GM19397 (cell line): ENCODE measurements around the gene TMEM117.
A peak's percentile ranks its signal among the peaks of the same experiment; 100 is the strongest.
"Not testable (repeated sequence)": the region's sequence is repeated elsewhere in the genome, so short reads cannot be mapped to it uniquely, and the experiment has no call there.

Experiments
- ATAC-seq: cut with Tn5 transposase; IDR thresholded peaks from one replicate; pipeline ENCODE4 v1.9.1; 2021; ENCODE audit warnings: mild to moderate bottlenecking, moderate library complexity; ENCODE audit not compliant: unreplicated experiment

Gene TMEM117

DNA sequence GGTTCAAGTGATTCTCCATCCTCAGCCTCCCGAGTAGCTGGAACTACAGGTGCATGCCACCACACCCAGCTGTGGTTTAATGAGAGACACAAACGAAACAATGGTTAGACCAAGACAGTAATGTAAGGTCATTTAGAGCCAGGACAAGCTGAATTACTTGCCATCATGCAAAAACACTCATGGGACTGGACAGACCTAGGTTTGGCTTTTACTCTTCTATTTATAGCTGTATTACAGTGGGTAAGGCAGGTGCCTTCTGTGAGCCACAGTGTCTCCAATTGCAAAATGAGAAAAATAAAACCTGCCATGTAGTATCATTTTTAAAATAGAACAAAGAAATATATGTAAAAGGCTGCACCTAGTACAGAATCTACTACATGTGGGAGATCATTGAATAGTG is 527.1 kb downstream of the TMEM117 start:
- no peak for ATAC-seq

DNA sequence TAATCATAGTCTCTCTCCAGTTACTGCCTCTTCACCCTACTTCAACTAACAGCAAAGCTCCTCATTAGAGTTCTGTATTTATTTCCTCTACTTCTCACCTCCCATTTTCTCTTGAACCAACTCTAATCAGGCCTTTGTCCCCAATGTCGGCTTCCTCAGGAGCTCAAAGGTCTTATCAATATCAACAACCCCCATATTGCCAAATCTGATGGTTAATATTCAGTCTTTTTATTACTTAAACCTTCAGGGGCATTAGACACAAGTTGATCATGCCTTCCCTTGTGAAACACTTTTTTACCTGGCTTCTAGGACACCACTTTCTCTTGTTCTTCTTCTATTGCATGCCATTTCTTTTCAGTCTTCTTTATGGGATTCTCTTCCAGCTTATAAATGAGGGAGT is 531.3 kb downstream of the TMEM117 start:
- ATAC-seq: no peak

DNA sequence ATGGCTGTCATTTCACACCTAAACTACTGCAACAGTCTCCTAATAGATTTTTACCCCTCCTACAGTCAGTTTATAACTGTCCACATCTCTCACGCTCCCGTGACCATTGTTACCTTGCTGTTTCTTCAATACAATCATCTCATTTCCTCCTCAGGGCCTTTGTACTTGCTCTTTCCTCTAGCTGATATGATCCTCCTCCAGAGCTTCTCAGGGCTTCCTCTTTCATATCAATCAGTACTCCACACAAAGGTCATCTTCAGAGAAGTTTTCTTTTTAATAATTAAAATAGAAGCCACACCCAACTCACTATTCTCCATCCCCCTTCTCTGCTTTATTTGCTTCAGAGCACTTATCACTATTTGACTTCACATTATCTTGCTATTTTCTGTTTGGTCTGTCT is 532.0 kb downstream of the TMEM117 start:
- ATAC-seq: no peak

DNA sequence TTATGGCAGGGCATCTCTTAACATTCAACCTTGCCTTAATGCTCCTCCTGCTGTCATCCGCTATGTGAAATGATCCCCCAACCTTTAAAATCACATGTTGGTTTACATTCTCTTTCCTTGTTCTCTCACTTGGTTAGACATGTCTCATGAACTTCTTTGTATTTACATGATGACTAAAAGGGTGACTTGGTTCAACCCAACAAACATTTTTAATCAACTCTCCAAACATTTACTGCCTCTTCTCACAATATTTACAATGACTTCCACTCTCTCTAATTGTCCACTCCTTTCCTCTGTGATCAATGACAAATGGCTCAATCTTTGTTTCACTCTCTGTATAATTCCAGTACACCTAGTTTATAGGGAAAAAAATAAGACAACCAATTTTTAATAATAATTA is 534.1 kb downstream of the TMEM117 start:
- no peak for ATAC-seq

DNA sequence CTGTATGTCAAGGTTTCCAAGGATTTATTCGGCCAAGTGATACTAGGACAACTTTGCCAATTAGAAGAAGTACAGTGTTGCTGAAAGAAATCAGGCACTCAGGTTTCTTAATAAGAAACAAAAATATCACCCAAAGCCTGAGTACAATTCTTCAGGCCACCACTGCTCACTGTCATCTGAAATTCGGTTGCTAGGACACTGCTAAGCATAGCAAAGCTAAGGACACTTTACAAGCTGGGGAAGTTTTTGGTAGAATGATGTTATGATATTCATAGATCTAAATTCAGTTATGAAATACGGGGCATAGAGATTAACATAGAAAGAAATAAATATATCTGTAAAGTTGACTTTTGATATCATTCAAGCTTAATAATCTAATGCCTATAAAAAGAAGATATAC is 535.1 kb downstream of the TMEM117 start:
- ATAC-seq: no peak

DNA sequence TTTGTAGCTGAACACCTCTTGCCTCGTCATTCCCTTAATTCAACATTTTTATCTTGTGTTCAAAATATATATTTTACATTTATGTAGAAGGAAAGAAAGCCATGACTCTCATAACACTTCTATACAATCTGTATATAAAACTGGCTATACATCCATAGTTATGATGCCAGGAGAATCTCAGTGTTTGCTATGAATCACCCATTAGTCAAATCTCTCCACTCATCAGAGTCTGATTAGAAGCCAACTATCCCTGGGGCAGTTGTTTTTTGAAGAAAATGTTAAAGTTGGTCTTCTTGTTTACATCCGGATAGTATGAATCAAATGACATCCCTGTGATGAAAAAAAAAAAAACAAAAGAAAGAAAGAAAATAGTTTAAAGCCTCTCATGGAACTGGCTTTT is 536.4 kb downstream of the TMEM117 start:
- no peak for ATAC-seq

DNA sequence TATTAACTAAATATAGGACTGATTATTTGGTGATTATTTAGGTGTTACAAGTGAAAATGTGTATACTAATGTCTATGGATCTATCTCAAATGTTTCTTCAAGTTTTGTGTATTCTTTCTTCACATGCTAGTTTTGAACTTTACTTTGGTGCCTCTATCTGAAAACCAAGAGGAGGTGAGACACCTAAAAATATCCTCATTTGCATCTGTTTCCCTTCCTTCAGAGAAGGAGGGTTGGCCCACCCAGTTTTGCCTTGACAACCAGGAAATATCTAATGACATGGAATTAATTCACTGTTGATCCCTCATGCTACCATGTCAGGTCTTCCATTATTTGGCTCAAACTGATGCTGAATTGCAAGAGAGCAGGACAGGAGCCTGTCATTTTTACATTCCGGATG is 539.8 kb downstream of the TMEM117 start:
- ATAC-seq: no peak

DNA sequence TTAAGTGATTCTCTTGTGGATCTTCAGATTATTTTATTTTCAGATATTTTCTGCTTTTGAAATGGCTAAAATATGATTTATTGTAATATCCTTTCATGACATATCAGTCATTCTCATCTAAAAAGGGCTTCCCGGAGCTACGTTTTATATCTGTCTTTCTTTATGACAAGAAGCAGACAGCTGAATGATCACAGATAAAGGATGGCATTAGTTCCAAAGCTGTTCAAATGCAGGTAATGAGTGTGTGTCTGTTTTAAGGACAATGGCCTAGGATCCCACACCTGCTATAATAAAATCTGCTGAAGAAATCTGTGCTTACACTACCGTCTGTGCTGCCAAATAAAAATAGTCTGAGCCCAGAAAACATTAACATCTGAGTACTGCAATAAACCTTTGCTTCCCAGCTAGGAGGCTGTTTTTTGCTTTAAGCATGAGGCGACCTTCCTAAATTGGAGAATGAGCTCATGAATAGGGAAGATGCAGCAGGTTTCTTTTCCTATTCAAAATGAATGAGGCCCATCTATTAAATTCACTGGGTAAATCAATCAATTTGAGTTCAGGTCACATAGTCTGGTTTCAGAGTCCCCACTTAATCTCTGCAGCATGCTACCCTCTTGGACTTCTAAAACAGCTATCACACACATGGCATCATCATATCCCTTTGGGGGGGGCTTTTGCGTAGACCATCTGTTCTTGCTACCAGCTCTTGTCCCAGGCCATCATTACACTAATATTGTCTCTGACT is 541.7 kb downstream of the TMEM117 start:
- no peak for ATAC-seq

DNA sequence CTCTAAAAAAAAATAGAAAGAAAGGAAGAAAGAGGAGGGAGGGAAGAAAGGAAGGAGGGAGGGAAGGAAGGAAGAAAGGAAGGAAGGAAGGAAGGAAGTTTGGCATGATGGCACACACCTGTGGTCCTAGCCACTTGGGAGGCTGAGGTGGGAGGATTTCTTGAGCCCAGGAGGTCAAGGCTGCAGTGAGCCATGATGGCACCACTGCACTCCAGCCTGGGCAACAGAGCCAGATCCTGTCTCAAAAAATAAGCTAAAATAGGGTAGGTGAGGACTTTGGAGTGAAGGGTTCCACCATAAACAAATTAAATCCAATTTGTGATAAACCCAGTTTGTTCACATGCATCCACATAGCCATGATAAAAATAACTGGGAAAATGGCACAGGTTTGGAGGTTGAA is 543.2 kb downstream of the TMEM117 start:
- not testable (repeated sequence) for ATAC-seq

DNA sequence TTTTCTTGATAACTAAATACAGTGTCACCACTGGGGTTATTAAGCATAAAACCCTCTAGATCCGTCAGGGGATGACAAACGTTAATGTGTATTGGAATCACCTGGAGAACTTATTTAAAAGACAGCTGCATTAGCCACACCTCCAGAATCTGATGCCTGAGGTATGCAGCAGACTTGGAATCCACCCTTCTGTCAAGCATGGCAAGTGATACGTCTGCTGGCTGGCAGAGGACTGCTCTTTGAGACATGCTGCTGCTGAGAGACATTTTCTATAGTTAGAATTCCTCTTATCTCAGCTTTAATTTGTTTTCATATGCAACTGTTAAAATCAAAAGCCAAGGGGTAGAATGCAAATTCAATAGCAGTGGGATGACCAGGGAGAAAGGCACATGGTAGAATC is 544.0 kb downstream of the TMEM117 start:
- no peak for ATAC-seq

DNA sequence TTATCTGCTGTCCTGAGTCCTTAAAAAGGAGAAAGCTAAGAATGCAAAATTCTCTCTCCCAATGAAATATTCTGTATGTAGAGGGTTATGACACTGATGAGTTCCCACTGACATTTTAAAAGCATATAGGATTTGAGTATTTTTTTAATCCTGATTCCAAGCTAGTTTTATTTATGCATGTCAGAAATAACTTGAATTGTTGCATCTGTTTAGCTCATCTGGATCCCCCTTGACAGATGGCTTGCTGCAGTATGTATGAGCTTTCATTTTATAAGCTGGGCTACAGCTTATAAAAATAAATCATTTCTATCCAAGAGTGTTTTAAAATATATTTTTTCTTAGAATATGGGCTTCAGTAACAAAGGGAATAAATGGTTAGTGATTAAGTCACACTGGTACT is 545.0 kb downstream of the TMEM117 start:
- no peak for ATAC-seq

DNA sequence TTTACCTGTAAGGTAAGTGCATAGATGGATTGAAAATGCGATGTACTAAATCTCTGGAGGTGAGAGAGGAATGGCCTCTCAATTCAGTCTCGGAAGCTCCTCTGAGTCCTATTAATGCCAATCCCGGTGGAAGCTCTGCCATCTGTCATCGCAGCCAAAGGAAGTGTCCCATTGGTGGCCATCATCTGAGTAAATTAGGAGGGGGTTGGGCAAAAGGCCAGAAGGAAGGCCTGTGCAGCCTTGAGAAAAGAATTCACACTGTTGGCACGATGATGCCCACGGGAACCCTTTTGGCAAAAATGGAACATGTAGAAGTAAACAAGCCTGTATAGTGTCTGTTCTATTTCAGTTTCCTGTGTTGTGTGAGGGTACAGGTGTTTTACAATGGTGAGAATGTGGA is 545.5 kb downstream of the TMEM117 start:
- no peak for ATAC-seq

DNA sequence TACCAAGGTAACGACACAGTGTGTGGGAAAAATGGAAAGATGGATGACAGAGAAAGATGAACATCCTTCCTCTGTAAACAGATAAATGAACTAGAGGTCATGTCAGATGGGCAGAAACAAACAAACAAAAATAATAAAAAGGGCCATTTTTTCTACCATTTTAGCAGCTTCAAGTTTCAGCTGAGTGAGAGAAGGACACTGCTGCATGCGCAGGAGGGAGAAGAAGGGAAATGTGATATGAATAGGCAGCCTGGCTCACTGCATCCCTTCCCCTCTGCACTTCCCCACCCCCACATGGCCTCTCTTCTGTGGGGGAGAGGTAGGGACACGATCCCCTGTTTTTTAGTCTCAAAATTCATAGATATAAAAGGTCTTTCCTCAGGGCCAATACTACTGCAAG is 548.3 kb downstream of the TMEM117 start:
- no peak for ATAC-seq

DNA sequence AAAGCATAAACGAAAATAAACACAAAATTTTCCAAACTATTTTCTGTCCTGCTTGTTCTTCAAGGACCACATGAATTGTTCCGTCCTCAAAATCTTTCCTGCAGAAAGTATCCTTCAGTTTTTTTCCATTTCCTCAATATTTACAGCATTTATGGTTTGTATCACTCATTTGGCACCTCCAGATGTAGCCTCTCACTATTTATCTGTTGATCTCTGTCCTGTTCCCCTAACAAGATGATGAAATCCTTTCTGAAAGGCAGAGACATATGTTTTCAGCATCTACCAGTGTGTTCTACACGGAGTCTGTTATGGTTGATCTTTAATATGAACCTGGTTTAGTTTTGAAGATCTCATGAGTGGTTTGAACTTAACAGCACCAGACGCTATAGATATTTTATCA is 550.1 kb downstream of the TMEM117 start:
- no peak for ATAC-seq

DNA sequence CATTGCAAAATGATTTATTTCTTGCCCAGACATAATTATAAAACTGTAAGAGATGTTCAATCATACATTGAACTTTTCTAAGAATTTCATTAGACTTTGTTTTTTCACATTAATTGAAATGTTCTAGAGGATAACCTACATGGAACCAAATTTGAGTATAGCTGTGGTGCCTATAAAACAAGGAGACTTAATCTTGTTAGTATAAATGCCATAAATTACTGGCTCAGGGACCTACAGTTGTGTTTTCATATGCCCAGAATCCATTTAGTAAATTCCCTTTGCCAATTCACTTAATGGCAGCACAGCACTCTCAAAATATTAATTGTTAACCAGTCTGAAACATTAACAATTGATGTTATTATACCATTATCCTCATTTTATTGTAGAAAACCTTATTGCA is 551.7 kb downstream of the TMEM117 start:
- ATAC-seq: no peak

DNA sequence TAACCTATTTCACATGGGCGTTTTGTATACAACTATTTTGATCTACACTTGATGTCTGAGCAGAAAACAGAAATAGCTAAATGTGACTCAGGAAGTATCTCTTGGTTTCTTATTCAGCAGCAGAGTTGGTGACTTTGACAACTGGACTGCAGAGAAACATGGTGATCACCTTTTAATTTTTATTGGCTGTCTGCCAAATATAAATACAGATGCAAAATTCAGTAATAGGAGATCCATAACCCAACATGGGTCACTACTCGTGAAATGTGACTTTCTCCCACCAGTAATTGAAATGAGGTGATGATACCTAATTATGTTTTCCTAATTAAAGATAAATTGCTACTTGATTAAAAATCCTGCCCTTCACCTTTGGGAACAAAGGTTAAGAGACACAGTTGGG is 553.2 kb downstream of the TMEM117 start:
- no peak for ATAC-seq

DNA sequence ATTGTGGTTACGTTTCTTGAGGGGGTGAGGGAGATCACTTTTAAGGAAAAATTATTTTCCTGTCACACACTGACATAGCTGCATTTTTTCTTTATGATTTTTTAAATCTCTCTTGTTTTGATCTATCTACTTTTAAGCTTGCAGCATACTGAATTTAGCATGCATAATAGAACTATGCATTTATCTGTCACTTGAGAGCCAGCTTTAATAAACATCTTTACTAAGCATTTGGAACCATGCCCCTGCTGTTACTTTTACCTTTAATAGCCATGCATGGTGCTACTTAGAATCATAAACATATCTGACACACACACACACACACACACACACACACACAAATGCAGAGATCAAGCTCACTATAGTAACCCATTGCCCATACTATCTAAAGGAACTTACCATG is 554.0 kb downstream of the TMEM117 start:
- ATAC-seq: no peak

DNA sequence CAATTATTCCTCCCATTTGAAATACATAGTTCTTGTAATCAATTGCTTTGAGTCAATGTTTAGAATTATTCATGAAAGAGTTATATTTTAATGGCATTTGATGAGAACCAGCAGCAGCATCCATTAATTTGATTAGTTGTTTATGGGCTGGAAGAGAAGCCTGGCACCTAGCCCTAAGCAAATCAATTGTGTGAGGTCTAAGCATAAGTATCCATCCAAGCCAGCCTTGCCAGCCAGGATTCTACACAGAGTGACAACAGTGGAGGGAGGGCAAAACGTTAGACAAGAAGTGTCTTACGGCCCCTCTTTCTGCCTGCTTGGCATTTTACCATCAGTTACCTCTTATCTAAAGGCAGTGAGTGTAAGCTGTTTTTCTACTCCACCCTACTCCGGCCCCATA is 561.8 kb downstream of the TMEM117 start:
- no peak for ATAC-seq

DNA sequence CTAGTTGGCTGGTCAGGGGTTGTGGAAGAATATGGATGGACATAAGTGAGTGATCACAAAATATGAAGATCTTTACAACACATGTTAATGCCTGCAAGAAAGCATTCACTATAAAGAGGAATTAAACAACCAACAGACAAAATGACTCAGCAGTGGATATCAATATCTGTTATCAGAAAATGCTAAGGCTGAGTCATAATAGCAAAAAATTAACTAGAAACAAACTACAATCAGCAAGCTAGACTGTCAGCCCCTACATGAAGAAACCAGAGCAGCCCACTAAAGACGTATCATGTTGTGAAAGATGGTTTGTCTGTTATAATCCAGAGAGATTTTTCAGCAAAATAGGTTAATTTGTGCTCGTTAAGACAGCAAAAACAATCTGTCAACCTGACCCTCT is 567.3 kb downstream of the TMEM117 start:
- ATAC-seq: no peak

DNA sequence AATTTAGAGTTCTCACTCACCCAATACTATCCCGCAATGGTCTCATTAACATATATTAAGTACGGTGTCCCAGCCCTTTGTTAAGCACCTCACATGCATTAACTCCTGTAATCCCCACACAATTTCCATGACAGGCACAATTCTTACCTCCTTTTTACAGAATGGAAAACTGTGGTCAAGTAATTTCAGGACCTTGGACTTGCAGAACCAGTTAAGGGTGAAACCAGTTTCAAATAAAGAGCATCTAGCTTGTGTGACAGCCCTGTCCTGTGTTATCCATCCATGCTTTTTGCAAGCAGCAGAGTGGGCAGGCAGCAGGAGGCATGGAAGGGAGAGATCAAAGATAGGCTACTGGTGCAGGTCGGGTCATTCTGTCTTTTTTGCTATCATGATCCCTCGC is 569.4 kb downstream of the TMEM117 start:
- ATAC-seq: no peak

DNA sequence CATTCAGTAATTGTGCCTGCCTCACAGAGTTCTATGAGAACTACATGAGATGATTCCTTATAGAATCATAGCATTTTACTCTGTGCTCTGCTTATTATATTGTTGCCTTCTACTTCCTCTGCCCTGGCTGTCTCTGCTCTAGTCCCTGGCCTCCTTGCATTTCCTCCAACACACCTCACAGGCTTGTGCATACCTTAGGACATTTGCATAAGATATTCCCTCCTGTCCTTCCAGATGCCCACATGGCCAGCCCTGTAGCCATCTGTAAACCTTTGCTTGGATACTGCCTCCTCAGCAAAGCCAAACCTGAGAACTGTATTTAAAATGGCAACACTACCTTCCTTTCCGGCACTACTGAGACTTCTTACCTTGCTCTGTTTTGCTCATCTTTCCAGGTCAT is 586.7 kb downstream of the TMEM117 start:
- no peak for ATAC-seq

DNA sequence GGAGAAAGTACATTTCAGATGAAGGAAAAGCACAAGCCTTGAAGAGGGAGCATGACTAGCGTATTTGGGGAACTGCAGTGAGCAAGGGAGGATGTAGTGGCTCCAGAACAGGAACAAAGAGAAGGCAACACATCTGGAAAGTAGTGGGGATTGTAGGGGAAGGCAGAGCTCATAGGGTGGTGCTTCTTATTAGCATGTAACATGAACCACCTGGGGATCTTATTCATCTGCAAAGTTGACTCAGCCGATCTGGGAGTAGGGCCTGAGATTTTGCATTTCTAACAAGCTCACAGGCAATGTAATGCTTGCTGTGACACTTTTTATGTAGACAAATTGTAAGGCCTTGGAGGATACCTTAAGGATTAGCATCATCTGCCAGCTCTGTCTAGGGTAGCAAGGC is 592.9 kb downstream of the TMEM117 start:
- no peak for ATAC-seq

DNA sequence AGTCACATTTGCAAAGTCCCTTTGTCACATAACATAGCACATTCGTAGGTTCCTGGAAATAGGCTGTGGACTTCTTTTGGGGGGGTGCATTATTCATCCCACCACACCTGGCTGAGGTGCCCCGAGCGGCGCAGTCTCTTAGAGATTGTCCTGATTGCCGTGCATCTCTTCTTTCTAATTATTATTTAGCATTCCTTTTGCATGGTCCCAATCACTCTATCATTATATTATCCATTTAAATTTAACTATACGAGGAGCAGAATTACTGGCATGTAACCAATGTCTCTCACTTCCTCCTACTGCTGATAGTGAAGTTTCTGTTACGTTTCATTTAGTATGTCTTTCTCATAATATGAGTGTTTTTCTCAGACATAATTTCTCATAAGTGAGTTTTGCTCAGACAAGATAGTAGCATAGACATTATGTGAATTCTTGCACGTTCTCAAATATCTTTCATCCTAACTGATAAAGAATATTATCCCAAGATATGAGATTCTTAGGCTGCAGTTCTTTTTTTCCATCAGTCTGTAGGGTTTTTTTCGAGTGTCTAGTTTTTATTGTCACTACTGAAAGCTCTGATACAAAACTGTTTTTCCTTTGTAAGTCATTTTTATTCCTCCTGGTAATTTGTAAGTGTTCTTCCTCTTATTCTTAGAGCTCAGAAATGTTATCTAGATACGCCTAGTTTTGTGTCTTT is 595.9 kb downstream of the TMEM117 start:
- peak; percentile 52 for ATAC-seq
